Endometrium (tissue), 2 donors: ENCODE data around the gene GAREM1.

Source experiments
- FAIRE-seq: peaks from 2 replicates; lab custom pipeline; 2012; peaks lifted over from hg19 to GRCh38; lab: Jason Lieb, UNC
- donor health status: control.
- donor health status: control.

GAREM1 gene

DNA sequence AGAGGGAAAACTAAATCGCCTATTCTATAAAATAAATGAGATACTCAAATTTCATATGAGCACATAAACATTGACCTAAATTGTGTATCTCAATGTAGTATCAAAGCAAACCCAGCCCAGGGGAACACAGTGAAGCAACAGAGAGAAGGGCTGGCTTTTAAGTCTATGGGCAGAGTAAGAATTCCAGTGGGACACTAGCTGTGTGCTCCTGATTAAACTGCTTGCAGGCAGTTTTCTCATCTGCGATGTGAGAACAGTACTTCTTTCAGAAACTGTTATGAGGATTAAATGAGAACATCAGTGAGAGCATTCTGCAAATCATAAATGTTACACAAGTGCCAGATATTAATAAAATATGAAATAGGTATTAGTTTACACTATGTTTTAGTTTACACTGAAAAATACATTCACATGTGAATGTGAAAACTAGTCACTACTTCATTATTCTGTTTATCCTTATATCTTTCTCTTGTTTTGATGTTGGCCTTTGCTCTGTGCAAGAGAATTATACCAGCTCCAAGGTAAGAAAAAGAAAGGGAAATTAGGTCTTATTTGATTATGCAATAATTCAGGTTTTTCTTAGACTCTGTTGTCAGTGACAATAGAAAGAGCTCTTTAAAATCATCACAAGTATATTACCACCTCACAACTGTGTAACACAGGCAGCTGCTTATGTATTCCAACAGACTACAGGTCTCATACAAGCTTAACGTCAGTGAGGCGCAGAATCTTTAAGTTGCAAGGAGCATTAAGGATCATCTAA, 47.5 kb downstream of the GAREM1 start:
- FAIRE-seq, result no peak

- FAIRE-seq, result no peak
Observed at GRCh38 chr18:32422201-32422600, 48.5 kb downstream of the GAREM1 start.

GRCh38 chr18:32420084-32420750, 50.5 kb downstream of the GAREM1 start:
- no peak for FAIRE-seq

- FAIRE-seq, result no peak
Observed at GRCh38 chr18:32418148-32418547, 52.5 kb downstream of the GAREM1 start.

- FAIRE-seq, result no peak
Observed at GRCh38 chr18:32405588-32405987, 65.1 kb downstream of the GAREM1 start.

GRCh38 chr18:32401621-32402020, 69.1 kb downstream of the GAREM1 start:
- no peak for FAIRE-seq

DNA sequence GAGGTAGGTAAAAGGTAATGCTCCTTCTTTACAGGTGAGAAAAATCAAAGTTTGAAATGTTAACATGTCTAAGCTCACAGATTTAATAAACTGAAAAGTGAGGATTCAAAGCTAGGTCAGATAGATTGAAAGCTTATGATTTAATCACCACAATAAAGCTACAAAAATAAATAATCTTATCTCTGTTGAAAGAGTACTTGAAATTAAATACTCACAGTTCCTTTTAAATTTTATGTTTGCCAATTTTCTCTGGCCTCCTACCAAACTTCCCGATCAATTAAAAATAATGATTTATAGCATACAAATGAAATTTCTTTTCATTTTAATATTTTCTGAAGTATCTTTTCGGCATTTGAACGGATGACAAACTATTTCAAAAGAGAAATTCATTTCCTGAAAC, 77.3 kb downstream of the GAREM1 start:
- no peak for FAIRE-seq

DNA sequence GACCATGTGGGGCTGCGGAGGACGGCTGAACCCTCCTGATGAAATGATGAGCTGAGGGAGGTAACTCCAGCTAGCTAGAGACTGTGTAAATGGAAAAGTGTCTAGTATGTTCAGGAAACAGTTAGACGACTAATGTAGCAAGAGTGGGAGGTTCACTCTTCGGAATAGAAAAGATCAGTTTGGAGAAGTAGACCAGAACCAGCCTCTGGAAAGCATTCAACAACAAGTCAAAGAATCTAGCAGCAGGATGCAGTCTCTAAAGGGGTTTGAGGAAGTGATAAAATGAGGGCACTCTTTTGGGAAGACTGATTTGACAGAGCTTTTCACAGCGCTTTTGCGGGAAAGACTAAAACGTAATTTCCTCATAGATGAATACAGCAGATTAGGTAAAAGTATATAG, 79.6 kb downstream of the GAREM1 start:
- no peak for FAIRE-seq

DNA sequence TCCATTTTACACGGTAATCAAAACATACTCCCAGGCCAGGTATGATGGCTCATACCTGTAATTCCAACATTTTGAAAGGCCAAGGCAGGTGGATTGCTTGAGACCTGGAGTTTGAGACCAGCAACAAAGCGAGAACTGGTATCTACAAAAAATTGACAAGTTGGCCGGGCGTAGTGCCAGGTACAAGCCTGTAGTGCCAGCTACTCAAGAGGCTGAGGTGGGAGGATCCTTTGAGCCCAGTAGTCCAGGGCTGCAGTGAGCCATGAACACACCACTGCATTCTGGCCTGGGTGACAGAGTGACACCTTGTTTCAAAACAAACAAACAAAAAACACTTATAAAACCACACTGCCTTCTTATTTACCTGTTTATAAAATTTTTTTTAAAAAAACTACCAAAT, 80.8 kb downstream of the GAREM1 start:
- FAIRE-seq, result no peak

DNA sequence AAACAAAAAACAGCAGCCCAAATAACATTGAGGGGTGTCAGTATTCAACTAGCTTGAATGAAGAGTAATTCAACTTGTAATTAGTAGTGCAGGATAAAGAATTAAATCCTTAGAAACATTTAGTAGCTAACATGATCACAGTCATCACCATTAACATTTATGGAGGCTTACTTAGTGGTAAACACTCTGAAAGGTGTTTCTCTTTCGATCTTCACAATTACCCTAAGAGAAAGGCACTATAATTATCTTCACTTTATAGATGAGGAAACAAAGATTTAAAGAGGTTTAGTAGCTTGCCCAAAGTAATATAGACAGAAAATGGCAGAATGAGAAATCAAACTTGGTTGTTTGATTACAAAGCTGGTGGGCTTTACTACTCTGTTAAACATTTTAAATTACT, 81.5 kb downstream of the GAREM1 start:
- FAIRE-seq, result no peak

- no peak for FAIRE-seq
Observed at GRCh38 chr18:32386471-32386870, 84.2 kb downstream of the GAREM1 start.

DNA sequence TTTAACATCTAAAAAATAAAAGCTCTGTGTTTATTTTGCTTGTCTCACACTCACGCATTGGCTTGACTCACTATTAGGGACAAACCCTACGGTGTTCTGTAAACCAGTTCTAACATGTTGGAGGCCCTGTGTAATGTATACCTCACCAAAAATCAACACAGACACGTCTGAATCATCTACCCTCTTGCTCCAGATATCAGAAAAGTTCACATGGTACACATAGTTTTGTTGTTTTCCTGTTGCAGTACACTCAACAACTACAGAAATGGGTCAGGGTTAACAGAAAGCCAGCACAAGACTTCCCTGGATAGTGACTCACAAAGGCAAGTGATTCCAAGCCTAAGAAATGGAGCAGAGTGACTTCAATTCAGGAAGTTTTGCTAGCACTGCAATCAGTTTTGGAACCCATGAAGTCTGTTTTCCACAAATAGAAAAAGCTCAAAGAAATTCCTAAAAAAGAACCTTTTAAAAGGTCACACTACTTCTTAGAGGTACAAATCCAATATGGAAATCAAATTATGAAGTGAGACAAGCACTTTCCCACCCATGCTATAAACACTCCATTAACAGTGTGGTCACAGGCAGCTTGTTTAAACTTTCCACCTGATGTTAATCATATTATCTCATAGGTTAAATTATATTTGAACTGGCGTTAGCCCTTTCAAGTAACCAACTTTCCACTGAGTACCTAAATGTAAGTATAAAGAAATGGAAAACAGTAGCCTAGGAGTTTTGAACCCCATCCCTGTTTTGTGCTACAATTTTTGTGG, 87.4 kb downstream of the GAREM1 start:
- FAIRE-seq, result no peak

- FAIRE-seq, result no peak
Observed at GRCh38 chr18:32381761-32382160, 88.9 kb downstream of the GAREM1 start.

GRCh38 chr18:32380559-32380958, 90.1 kb downstream of the GAREM1 start:
- FAIRE-seq, result no peak

DNA sequence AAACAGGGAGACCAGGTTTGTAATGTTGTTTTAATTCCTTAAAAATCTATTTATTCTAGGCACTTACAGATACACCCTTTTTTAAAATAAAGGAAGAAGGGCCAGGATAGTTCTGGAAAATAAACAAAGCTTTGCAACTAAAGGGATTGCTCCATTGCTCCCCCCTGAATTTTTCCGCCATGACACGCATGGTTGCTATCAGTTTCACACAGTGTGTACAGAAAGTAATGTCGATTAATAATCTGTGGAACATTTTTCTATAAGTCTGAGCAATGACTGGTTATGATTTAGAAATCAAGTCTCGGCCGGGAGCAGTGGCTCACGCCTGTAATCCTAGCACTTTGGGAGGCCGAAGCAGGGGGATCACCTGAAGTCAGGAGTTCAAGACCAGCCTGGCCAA, 90.8 kb downstream of the GAREM1 start:
- no peak for FAIRE-seq

GRCh38 chr18:32378705-32379104, 92.0 kb downstream of the GAREM1 start:
- FAIRE-seq, result no peak

- no peak for FAIRE-seq
Observed at GRCh38 chr18:32373995-32374394, 96.7 kb downstream of the GAREM1 start.

GRCh38 chr18:32373505-32373904, 97.2 kb downstream of the GAREM1 start:
- FAIRE-seq, result no peak

- FAIRE-seq, result no peak
Observed at GRCh38 chr18:32372381-32373061, 98.2 kb downstream of the GAREM1 start.

DNA sequence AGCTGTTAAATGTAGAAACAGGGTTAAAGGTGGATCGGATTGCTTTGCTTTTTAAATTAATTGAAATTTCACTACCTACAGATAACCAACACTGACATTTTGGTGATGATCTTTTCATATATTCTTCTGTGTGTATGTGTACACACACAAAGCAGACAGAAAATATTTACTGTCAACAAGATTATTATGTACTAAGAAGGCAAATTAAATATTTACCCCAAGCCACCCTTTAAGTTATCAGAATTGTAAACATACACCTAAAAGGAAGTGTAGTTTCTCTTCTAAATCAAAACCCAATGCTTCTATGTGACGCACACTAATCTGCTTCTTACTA, 98.7 kb downstream of the GAREM1 start:
- FAIRE-seq, result no peak

DNA sequence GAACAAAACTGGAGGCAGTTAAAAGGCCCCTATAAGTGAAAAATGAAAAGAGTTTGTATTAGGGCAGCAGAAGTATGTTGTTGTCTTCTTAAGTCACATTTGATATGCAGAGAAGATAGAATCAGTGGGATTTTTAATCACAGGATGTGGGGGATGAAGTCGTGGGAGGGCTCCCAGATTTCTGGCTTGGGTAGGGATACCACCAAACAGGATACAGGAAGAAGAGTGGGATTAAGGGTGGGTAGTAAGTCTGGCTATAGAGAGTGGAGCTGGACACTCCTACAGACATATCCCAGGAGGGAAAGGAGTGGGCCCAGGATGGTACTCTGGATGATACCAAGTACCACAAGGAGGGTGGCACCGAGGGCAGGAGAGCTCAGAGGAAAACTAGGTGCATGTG, 99.3 kb downstream of the GAREM1 start:
- no peak for FAIRE-seq

DNA sequence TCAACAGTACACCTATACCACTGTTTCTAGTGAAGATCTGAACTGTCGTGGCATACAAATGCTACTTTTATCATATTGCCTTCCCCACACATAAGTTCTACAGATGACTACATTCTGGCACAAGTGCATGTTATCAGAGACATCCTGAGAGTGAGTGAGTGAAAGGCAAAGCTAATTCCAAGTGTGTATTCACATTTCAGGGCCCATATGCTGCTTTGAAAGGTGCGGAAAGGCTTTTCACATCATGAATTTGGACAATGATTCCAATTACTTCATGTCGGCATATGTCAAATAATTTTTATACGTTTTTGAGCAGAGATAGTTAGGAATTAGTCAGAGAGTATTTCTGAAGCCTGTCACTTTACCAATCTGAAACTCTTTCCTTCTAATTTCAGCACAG, 101.7 kb downstream of the GAREM1 start:
- FAIRE-seq, result no peak

DNA sequence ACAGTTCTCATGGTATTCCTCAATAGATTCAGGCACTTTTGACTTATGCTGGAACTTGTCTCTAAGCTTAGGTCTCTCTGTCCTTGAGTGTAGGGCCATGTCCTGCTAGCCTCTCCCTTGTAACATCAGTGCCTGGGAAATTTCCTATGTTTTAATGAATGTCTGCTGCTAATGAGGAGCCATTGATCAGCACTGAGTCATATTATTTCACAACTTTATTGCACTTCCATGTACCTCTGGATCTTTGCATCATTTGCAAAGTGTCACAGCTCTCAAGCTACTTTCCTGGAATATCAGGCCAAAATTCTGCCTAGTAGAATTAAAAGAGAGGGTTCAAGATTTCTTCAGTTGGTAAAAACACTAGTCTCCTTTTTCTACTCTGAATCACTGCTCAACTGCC, 102.5 kb downstream of the GAREM1 start:
- no peak for FAIRE-seq
